Small intestine (tissue), 7 donors: Measurements from ENCODE around the gene STK32A. TPM values are rescaled to one million over a fixed set of nuclear protein-coding genes. Genes with fewer than 3 reads are reported as not detected.

Source experiments
- DNase-seq, 2 donors: peaks; one replicate each; pipeline versions ENCODE4 v3.0.0 to v3.0.0-alpha.2; 2013
- FAIRE-seq: peaks from 2 replicates; lab custom pipeline; 2012; peaks lifted over from hg19 to GRCh38; lab: Jason Lieb, UNC
- H3K27ac ChIP-seq, 3 donors: one replicate each; pipeline ENCODE4 v1.5.1; 2013; ENCODE audit warnings: low read length in 2 of 3, mild to moderate bottlenecking in 2 of 3, control low read depth in 1 of 3, inconsistent platforms in 1 of 3, low read depth in 1 of 3, moderate library complexity in 1 of 3
- H3K27me3 ChIP-seq, 3 donors: one replicate each; pipeline ENCODE4 v1.6.1; 2013; ENCODE audit warnings: low read length in 3 of 3, inconsistent platforms in 1 of 3; ENCODE audit not compliant: control insufficient read depth in 3 of 3, insufficient read depth in 3 of 3
- H3K36me3 ChIP-seq, 3 donors: one replicate each; pipeline ENCODE4 v1.6.1; 2013; ENCODE audit warnings: low read length in 3 of 3, inconsistent platforms in 1 of 3, low read depth in 1 of 3, mild to moderate bottlenecking in 1 of 3, moderate library complexity in 1 of 3; ENCODE audit not compliant: control insufficient read depth in 3 of 3, insufficient read depth in 2 of 3
- H3K4me1 ChIP-seq, 3 donors: one replicate each; pipeline ENCODE4 v1.6.1; 2013; ENCODE audit warnings: low read length in 2 of 3, inconsistent platforms in 1 of 3, low read depth in 1 of 3, mild to moderate bottlenecking in 1 of 3, moderate library complexity in 1 of 3; ENCODE audit not compliant: control insufficient read depth in 3 of 3, insufficient read depth in 2 of 3
- H3K4me3 ChIP-seq, 3 donors: one replicate each; pipeline ENCODE4 v1.5.1; 2013; ENCODE audit warnings: low read length in 3 of 3, control low read depth in 1 of 3, inconsistent platforms in 1 of 3, low read depth in 1 of 3, mild to moderate bottlenecking in 1 of 3, moderate library complexity in 1 of 3
- H3K9me3 ChIP-seq, 2 donors: one replicate each; pipeline ENCODE4 v1.6.1; 2013; ENCODE audit warnings: low read depth in 1 of 2, low read length in 1 of 2; ENCODE audit not compliant: control insufficient read depth in 2 of 2, insufficient read depth in 1 of 2
- WGBS, 3 donors: extraction: QIAGEN DNeasy Blood & Tissue Kit; methylation state at CpG; one replicate each; pipeline ENCODE4 v1.1.7; 2013; 5-methylcytosine and 5-hydroxymethylcytosine counted together
- polyA plus RNA-seq, 4 donors: library from polyadenylated mRNA; stranded (reverse) in 3 of 4; unstranded in 1 of 4; fragments of 200-250 nt in 3 of 4; fragments of 120-200 nt in 1 of 4; gene quantifications; one replicate each; pipeline versions ENCODE4 v1.2.1 to v1.2.3, GENCODE V29; 2013
- donor health status: healthy with polysubstance abuse.
- donor health status: control.
- donor health status: control.
- donor health status: Bipolar disorder and iron deficiency.
- donor health status: healthy.

STK32A gene
- polyA plus RNA-seq, 4 donors = 0.27 to 0.92 (median 0.43) TPM; not detected in 1

DNA sequence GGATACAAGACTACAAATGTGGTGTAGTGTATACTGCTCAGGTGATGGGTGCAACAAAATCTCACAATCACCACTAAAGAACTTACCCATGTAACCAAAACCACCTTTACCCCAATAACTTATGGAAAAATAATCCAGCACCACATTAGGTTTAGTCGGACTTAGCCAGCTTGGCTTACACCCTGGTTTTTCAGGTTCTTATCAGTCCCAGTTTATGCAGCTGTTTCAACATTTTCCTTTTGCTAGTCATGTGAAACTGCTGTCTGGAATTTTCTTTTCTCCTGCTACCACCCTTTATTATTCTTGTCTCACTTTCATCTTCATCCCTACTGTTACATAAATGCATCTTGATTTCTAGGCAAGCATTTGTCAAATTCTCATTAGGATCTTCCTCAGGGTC, 51.5 kb downstream of the STK32A start:
- DNase-seq = no peak
- no peak overlapping the region for H3K27ac ChIP-seq
- no peaks in the 10 kb centered on the region for H3K9me3 ChIP-seq
- no peaks in the 10 kb centered on the region for H3K27me3 ChIP-seq
- 68 to 73% (median 69%) methylated on average over 1 of the region's 1 CpG for WGBS, 3 donors
- H3K4me3 ChIP-seq = no peak overlapping the region
- H3K36me3 ChIP-seq = no peaks in the 10 kb centered on the region
- no peak for FAIRE-seq
- no peaks in the 10 kb centered on the region for H3K4me1 ChIP-seq

DNA sequence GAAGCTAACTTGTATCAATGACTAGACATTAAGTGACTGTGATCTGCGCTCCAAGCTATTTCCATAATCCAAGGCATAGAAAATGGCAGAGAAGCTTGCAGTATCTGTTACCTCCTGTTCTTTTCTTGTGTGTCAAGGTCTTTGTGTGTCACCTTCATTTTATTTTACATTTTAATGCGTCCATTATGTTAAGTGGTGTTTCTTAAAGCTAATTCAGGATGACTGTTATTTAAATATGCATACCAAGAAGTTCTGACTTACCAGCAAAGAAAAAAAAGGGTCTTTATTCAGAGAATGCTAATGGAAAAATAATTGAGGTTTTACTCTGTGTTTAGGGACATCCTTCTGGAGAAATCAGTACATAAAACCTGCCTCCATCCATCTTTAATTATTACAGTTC, 52.3 kb downstream of the STK32A start:
- DNase-seq = no peak
- Histone ChIP-seq H3K4me3 (no peak overlapping the region), H3K9me3 (no peaks in the 10 kb centered on the region), H3K27ac (no peak overlapping the region), H3K27me3 (no peaks in the 10 kb centered on the region), H3K36me3 (no peaks in the 10 kb centered on the region), H3K4me1 (no peaks in the 10 kb centered on the region)
- 72 to 89% (median 80%) methylated on average over 2 of the region's 2 CpGs for WGBS, 3 donors
- no peak for FAIRE-seq

DNA sequence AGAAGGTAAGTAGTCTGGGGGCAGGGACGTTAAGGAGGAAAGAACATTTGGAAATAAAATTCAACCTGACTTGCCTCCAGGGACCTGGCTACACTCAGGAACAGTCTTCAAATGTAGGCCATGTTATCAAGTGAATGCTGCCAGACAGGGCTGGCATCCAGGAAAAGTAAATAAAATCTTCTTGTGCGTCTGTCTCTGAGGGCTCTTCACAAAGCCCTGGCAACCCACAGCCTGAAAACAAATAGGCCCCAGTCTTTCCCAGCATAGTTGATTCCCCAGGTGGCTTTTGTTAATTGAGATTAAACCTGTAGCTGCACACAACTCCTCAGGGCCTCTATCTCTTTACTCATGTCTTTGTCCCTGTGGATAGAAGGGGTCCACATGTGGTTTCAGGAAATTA, 55.4 kb downstream of the STK32A start:
- Histone ChIP-seq H3K27ac (no peak overlapping the region), H3K4me3 (no peak overlapping the region), H3K27me3 (no peaks in the 10 kb centered on the region), H3K4me1 (no peaks in the 10 kb centered on the region), H3K36me3 (no peaks in the 10 kb centered on the region), H3K9me3 (no peaks in the 10 kb centered on the region)
- DNase-seq (peak; percentile 3 to 7), FAIRE-seq (no peak)
- WGBS, 3 donors = 62 to 67% (median 63%) methylated on average over 2 of the region's 2 CpGs

DNA sequence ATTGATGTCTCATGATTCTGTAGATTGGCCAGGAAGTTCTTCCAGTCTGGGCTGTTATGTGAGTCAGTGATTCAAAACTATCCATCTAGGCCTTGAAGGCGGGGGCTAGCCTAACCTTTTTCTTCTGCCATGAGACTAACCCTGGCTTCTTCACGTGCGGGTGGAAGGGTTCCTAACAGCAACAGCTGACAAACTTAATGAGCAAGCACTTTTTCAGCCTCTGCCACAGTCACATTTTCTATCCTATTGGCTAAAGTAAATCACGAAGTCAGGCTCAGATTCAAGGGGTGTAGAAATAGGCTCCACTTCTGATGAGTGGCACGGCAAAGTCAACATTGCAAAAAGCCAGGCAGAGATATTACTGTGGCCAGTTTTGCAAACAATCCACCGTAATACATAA, 68.4 kb downstream of the STK32A start:
- H3K4me3 ChIP-seq = no peak overlapping the region
- no peak overlapping the region for H3K27ac ChIP-seq
- WGBS, 3 donors = 73 to 85% (median 85%) methylated on average over 6 of the region's 6 CpGs
- DNase-seq (no peak), FAIRE-seq (no peak)
- no peaks in the 10 kb centered on the region for H3K36me3 ChIP-seq
- no peaks in the 10 kb centered on the region for H3K9me3 ChIP-seq
- no peaks in the 10 kb centered on the region for H3K4me1 ChIP-seq
- H3K27me3 ChIP-seq = no peaks in the 10 kb centered on the region

DNA sequence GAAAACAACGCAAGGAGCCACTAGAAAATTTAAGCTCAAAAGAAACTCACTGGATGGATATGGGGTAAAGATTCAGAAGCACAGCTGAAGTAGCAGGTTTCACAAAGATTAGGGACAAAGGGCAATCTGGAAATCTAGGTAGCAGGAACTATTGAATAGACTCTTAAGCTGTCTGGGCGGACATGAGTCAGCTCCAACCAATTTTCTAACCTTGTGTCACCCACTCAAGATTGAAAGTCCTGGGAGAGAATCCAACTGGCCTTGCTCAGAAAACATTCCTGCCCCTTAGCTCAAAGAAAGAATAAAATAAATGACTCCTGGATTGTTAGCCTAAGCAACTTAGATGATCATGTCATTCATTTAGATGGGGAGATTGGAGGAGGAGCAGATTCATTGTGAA, 69.2 kb downstream of the STK32A start:
- H3K9me3 ChIP-seq = no peaks in the 10 kb centered on the region
- FAIRE-seq (no peak), DNase-seq (peak in 1 of 2 donors; percentile 56)
- no peaks in the 10 kb centered on the region for H3K4me1 ChIP-seq
- no peak overlapping the region for H3K27ac ChIP-seq
- no peaks in the 10 kb centered on the region for H3K36me3 ChIP-seq
- H3K4me3 ChIP-seq = no peak overlapping the region
- WGBS, 3 donors = 59 to 75% (median 73%) methylated on average over 2 of the region's 2 CpGs
- peaks cover 0 to under 1% (median 0%) of the 10 kb centered on the region in 3 donors for H3K27me3 ChIP-seq

DNA sequence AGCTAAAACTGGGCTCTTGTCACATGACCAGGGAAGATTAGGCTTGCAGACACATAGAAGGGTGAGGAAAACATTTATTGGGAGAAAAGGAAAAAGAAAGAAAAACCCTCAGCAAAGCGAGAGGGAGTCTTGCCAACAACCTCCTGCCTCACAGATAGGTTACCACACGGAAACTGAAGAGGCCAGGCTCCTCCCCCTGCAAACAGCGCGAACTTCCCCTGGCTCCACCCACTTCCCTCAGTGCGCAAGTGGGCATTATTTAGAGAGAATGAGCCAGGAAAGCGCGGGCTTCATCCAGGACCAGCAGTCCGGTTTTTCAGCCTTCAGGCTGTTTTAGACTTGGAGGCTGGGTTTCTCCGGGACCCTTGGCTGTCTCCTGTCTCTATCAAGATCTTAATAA, 70.3 kb downstream of the STK32A start:
- FAIRE-seq (no peak), DNase-seq (no peak)
- peaks cover 0 to 2% (median 0%) of the 10 kb centered on the region in 3 donors for H3K27me3 ChIP-seq
- H3K4me1 ChIP-seq = peaks cover 0 to 2% (median 0%) of the 10 kb centered on the region in 3 donors
- no peaks in the 10 kb centered on the region for H3K36me3 ChIP-seq
- 89 to 91% (median 90%) methylated on average over 9 of the region's 9 CpGs for WGBS, 3 donors
- no peak overlapping the region for H3K4me3 ChIP-seq
- H3K27ac ChIP-seq = no peak overlapping the region
- H3K9me3 ChIP-seq = no peaks in the 10 kb centered on the region

DNA sequence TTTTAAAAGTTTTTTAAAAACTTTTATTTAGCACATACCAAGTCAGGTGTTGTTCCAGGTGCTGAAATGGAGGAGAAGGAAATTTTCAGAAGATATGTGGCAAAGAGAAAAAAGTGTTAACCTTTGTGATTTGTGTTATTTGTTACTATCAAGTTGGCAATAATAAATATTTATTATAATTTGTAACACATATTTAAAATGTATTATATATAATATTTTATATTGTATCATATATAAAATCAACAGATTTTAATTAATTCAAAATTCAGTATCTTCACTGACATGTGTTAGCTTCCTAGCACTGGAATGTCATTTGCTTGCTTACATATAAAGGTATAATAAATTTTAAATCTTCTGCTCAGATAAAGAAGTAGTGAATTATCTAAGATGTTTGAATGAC, 71.5 kb downstream of the STK32A start:
- FAIRE-seq = no peak

DNA sequence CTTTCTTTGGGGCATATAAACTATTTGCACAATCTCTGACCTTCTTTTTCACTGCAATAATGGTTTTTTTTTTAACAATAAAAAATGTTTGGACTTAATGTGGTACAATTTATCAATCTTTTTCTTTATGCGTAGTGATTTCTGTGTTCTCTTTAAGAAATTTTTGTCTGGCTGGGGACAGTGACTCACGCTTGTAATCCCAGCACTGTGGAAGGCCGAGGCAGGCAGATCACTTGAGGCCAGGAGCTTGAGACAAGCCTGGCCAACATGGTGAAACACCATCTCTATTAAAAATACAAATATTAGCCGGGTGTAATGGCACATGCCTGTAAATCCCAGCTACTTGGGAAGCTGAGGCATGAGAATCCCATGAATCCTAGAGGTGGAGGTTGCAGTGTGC, 72.3 kb downstream of the STK32A start:
- no peak for DNase-seq
- Histone ChIP-seq H3K27ac (no peak overlapping the region), H3K4me3 (no peak overlapping the region), H3K27me3 (peaks cover 0 to 2% (median 0%) of the 10 kb centered on the region in 3 donors), H3K36me3 (no peaks in the 10 kb centered on the region), H3K9me3 (no peaks in the 10 kb centered on the region), H3K4me1 (peaks cover 0 to 2% (median 0%) of the 10 kb centered on the region in 3 donors)
- no peak for FAIRE-seq
- WGBS, 3 donors = 85 to 91% (median 85%) methylated on average over 4 of the region's 4 CpGs

More for the DNA sequence above, 71.5 kb downstream of the STK32A start:
- no peaks in the 10 kb centered on the region for H3K9me3 ChIP-seq
- H3K4me3 ChIP-seq = no peak overlapping the region
- no peaks in the 10 kb centered on the region for H3K36me3 ChIP-seq
- H3K27me3 ChIP-seq = peaks cover 0 to 2% (median 0%) of the 10 kb centered on the region in 3 donors
- H3K4me1 ChIP-seq = peaks cover 0 to 2% (median 0%) of the 10 kb centered on the region in 3 donors
- H3K27ac ChIP-seq = no peak overlapping the region
- no peak for DNase-seq

DNA sequence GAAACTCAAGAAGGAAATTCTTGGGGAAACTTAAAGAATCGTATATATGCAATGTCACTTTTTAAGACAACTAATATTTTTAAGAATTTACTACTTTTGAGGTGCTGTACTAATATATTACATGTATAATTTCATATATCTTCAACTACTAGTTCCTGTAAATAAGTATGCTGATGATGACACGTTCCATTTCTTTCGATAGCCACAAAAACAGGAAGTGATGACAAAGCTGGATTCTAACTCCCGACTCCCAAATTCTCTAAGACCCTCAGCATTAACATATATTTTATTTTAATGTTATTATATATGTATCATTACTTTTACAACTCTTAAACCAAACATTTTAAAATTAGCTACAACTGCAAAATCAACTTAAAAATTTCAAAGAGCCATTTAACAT, 74.8 kb downstream of the STK32A start:
- Histone ChIP-seq H3K4me3 (no peak overlapping the region), H3K27ac (no peak overlapping the region), H3K9me3 (no peaks in the 10 kb centered on the region), H3K36me3 (no peaks in the 10 kb centered on the region), H3K4me1 (peaks cover 0 to 2% (median 0%) of the 10 kb centered on the region in 3 donors), H3K27me3 (peaks cover 0 to 2% (median 0%) of the 10 kb centered on the region in 3 donors)
- FAIRE-seq (no peak), DNase-seq (no peak)
- 68 to 76% (median 75%) methylated on average over 4 of the region's 4 CpGs for WGBS, 3 donors
